ENCODE data around the gene MRE11. TPM values are rescaled to one million over a fixed set of nuclear protein-coding genes. Genes with fewer than 3 reads are reported as not detected.

Gene MRE11
- polyA plus RNA-seq, 2 of the 4 experiments (the other 2 are of a cell fraction), result 19.2 to 28.4 TPM

DNA sequence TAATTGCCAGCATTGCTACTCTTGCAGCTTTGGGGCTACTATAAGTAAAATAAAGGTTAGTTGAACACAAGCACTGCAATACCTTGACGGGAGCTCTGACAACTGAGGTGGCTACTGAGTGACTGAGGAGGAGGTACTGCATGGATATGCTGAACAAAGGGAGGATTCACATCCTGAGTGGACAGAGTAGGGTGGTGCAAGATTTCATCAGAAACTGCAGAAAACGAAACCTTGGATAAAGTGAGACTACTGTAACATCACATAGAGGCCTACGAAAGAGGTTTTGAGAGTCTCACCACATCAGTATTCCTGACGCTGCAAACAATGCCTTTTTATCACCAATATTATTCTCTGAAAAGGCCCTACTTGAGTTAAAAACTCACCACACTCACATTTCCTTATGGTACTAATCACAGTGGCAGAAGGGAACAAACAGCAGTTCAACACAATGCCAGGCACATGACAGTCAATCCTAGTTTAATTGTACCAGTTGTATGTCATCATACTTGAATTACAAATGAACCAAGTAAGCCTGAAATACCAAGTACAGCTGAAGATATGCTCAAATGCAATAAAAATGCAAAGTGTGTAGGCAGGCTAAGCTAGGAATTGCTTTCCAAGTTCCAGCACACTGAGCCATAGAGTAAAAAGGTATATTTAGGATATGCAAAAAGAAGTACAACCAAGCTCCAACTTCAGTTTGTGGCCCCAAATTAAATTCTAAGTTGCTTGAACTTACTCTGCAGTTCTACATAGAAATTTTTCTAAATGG is 88.4 kb downstream of the MRE11 start:
- WGBS (ENCODE audit: missing lambda C conversion rate), result 87% methylated on average over 4 of the region's 4 CpGs
- FAIRE-seq (no peak), DNase-seq (ENCODE audit: low read depth in 1 of 2, low spot score in 1 of 2) (no peak), ATAC-seq (no peak)
- no peak overlapping the region for H3K27ac ChIP-seq
- ChIA-PET CTCF (interaction anchor here (0.9 to 1.1 kb wide), 2 partner anchors 12 to 510 kb away, joined by 4 read pairs; no protein-coding TSS in a partner anchor), POLR2A (no interaction called here)
- H3K4me3 ChIP-seq, result no peak overlapping the region
- TF ChIP-seq PHF8 (IDR thresholded peaks at IDR 0.05; ENCODE audit: borderline replicate concordance, low read depth) (no peak), SMC3 (IDR thresholded peaks at IDR 0.05) (no peak), HOXB13 (CRISPR knock-in tag; IDR thresholded peaks at IDR 0.05; ENCODE audit: low read depth) (no peak), BHLHE40 (IDR thresholded peaks at IDR 0.05; ENCODE audit: low read depth, low read length) (no peak), HDAC2 (IDR thresholded peaks at IDR 0.05) (no peak), MAFK (IDR thresholded peaks at IDR 0.05; ENCODE audit: partially characterized antibody) (no peak), ZC3H11A (IDR thresholded peaks at IDR 0.05) (no peak), HOXA7 (CRISPR knock-in tag; IDR thresholded peaks at IDR 0.05) (no peak), NR3C1 (IDR thresholded peaks at IDR 0.05) (no peak), JUNB (IDR thresholded peaks at IDR 0.05) (no peak), ZSCAN20 (CRISPR knock-in tag; IDR thresholded peaks at IDR 0.05) (no peak), RAD21 (conservative IDR thresholded peaks at IDR 0.05 in 1 of 2, IDR thresholded peaks at IDR 0.05 in 1 of 2) (no peak), MYC (IDR thresholded peaks at IDR 0.05; ENCODE audit: borderline replicate concordance, low read length) (no peak), NFE2L2 (conservative IDR thresholded peaks at IDR 0.05; ENCODE audit: low read length) (no peak), CEBPB (IDR thresholded peaks at IDR 0.05) (no peak), TP53 (CRISPR knock-in tag; IDR thresholded peaks at IDR 0.05) (no peak), CHD2 (IDR thresholded peaks at IDR 0.05; ENCODE audit: low read length, partially characterized antibody) (no peak), HOXB5 (CRISPR knock-in tag; IDR thresholded peaks at IDR 0.05) (no peak)
- TF ChIP-seq, protein P1, sequence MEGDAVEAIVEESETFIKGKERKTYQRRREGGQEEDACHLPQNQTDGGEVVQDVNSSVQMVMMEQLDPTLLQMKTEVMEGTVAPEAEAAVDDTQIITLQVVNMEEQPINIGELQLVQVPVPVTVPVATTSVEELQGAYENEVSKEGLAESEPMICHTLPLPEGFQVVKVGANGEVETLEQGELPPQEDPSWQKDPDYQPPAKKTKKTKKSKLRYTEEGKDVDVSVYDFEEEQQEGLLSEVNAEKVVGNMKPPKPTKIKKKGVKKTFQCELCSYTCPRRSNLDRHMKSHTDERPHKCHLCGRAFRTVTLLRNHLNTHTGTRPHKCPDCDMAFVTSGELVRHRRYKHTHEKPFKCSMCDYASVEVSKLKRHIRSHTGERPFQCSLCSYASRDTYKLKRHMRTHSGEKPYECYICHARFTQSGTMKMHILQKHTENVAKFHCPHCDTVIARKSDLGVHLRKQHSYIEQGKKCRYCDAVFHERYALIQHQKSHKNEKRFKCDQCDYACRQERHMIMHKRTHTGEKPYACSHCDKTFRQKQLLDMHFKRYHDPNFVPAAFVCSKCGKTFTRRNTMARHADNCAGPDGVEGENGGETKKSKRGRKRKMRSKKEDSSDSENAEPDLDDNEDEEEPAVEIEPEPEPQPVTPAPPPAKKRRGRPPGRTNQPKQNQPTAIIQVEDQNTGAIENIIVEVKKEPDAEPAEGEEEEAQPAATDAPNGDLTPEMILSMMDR (IDR thresholded peaks at IDR 0.05), result no peak
- TF ChIP-seq, protein P2, sequence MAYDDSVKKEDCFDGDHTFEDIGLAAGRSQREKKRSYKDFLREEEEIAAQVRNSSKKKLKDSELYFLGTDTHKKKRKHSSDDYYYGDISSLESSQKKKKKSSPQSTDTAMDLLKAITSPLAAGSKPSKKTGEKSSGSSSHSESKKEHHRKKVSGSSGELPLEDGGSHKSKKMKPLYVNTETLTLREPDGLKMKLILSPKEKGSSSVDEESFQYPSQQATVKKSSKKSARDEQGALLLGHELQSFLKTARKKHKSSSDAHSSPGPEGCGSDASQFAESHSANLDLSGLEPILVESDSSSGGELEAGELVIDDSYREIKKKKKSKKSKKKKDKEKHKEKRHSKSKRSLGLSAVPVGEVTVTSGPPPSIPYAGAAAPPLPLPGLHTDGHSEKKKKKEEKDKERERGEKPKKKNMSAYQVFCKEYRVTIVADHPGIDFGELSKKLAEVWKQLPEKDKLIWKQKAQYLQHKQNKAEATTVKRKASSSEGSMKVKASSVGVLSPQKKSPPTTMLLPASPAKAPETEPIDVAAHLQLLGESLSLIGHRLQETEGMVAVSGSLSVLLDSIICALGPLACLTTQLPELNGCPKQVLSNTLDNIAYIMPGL (CRISPR knock-in tag; IDR thresholded peaks at IDR 0.05; ENCODE audit: borderline replicate concordance), result no peak
- H3K4me1 ChIP-seq, result no peaks in the 10 kb centered on the region
- no peak overlapping the region for H3K4me2 ChIP-seq
- H3K9me3 ChIP-seq, result no peaks in the 10 kb centered on the region

DNA sequence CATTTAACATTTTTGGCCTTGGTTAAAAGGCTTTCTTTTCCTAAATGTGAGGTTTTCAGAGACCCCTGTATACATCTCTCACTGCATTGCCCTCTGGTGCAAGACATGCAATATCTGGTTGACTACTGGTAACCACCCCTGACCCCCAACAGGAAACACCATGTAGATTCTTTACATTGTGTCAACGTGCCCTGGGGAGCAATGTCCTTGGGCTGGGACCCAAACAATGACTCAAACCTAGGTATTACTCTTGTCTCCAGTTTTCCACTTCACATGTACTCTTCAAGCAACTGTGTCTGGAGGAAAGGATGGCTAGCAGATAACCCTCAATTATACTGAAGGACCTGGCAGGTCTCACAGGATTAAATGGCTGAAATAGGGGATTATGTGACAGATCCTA is 91.3 kb downstream of the MRE11 start:
- CTCF ChIA-PET, result interaction anchor here (0.9 kb wide), 1 partner anchor 507 kb away, joined by 3 read pairs; no protein-coding TSS in a partner anchor
- H3K27ac ChIP-seq, result no peak overlapping the region
- no peak for ATAC-seq
- no peak overlapping the region for H3K4me3 ChIP-seq
- H3K4me1 ChIP-seq, result no peaks in the 10 kb centered on the region
- FAIRE-seq, result no peak
- H3K9me3 ChIP-seq, result no peaks in the 10 kb centered on the region
- DNase-seq (ENCODE audit: low read depth in 1 of 2, low spot score in 1 of 2), result no peak
- no peak overlapping the region for H3K4me2 ChIP-seq
- 11% methylated on average over 1 of the region's 1 CpG for WGBS (ENCODE audit: missing lambda C conversion rate)
- no peak for TF ChIP-seq HDAC2 (IDR thresholded peaks at IDR 0.05)
- TF ChIP-seq CBX8 (IDR thresholded peaks at IDR 0.05), result no peak
- no peak for TF ChIP-seq EP300 (IDR thresholded peaks at IDR 0.05)
- no peak for TF ChIP-seq MAZ (IDR thresholded peaks at IDR 0.05; ENCODE audit: borderline replicate concordance, low read depth, low read length)
- POLR2A ChIA-PET, result no interaction called here

Measured in A549 (cell line).